Esophagus muscularis mucosa (tissue), 4 donors: ENCODE data around the gene PHF3. TPM values are rescaled to one million over a fixed set of nuclear protein-coding genes. Genes with fewer than 3 reads are reported as not detected.

Experiments used
- DNase-seq: peaks from one replicate; pipeline ENCODE4 v3.0.0-alpha.2; 2017; ENCODE audit errors: extremely low spot score
- H3K27ac ChIP-seq, 4 donors: fragments of 200-600 bp; sonication (generic); replicated peaks in 1 of 4; 1 replicate in 3 of 4; 2 replicates in 1 of 4; pipeline ENCODE4 v1.5.1; 2016 to 2019; ENCODE audit warnings: mild to moderate bottlenecking in 1 of 4
- H3K27me3 ChIP-seq, 4 donors: fragments of 200-600 bp; sonication (generic); one replicate each; pipeline versions ENCODE4 v1.5.1 to v1.6.0; 2016 to 2019
- H3K36me3 ChIP-seq, 4 donors: fragments of 200-600 bp; sonication (generic); one replicate each; pipeline ENCODE4 v1.5.1; 2016 to 2019
- H3K4me1 ChIP-seq, 4 donors: fragments of 200-600 bp; sonication (generic); one replicate each; pipeline ENCODE4 v1.5.1; 2016 to 2019
- H3K4me3 ChIP-seq, 4 donors: fragments of 200-600 bp; sonication (generic); 1 replicate in 2 of 4; 2 replicates in 2 of 4; pipeline ENCODE4 v1.5.1; 2016 to 2019; ENCODE audit warnings: mild to moderate bottlenecking in 4 of 4, moderate library complexity in 1 of 4
- H3K9me3 ChIP-seq, 4 donors: fragments of 200-600 bp; sonication (generic); 1 replicate in 3 of 4; 2 replicates in 1 of 4; pipeline ENCODE4 v1.5.1; 2016 to 2019
- CTCF ChIP-seq, 3 experiments: fragments of 200-600 bp in 2 of 3; fragments of 450-650 bp in 1 of 3; sonication (generic) in 2 of 3; IDR thresholded peaks; one replicate each; pipeline ENCODE4 v1.5.1; 2017 to 2019; ENCODE audit warnings: antibody characterized with exemption in 3 of 3, mild to moderate bottlenecking in 2 of 3, moderate library complexity in 1 of 3
- EP300 ChIP-seq: sonication (generic); formaldehyde crosslinking; IDR thresholded peaks from one replicate; pipeline ENCODE4 v1.6.1; 2017; ENCODE audit warnings: antibody characterized with exemption
- POLR2A ChIP-seq: fragments of 450-650 bp; IDR thresholded peaks from one replicate; pipeline ENCODE4 v1.6.1; 2017; ENCODE audit warnings: antibody characterized with exemption, moderate library complexity, mild to moderate bottlenecking, low read depth
- POLR2AphosphoS5 ChIP-seq, 2 donors: sonication (generic); formaldehyde crosslinking; IDR thresholded peaks; one replicate each; pipeline ENCODE4 v1.6.1; 2017; ENCODE audit warnings: antibody characterized with exemption in 2 of 2
- WGBS: methylation state at CpG from one replicate; pipeline ENCODE4 v1.1.5; 2018; 5-methylcytosine and 5-hydroxymethylcytosine counted together
- intact Hi-C: fragments of 100-400 bp; cut with DNase I; formaldehyde crosslinking; loops from one replicate; pipeline ENCODE4 v1.15.1; 2023
- total RNA-seq, 4 donors: library from RNA; depleted of rRNA; stranded (reverse); fragments of >200 nt; gene quantifications; one replicate each; pipeline versions ENCODE4 v1.1.0 to v1.2.1, GENCODE V29; 2016

The PHF3 gene
- total RNA-seq, 4 donors from 2014 or later = 55.5 to 73.1 (median 56.6) TPM

DNA sequence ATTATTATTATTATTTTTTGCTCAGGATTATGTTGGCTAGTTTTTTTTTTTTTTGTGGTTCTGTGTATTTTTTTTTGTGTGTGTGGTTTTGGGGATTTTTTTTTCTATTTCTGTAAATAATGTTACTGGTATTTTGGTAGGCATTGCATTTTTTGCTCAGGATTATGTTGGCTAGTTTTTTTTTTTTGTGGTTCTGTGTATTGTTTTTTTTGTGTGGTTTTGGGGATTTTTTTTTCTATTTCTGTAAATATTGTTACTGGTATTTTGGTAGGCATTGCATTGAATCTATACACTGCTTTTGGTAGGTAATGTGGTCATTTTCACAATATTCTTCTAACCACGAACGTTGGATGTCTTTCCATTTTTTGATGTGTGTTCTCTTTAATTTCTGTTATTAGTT lies 17.4 kb downstream of the PHF3 start:
- Histone ChIP-seq H3K27ac (no peak overlapping the region), H3K27me3 (no peaks in the 10 kb centered on the region), H3K9me3 (no peaks in the 10 kb centered on the region), H3K4me1 (peaks cover 28 to 80% (median 69%) of the 10 kb centered on the region in 4 donors), H3K36me3 (no peaks in the 10 kb centered on the region), H3K4me3 (no peak overlapping the region)
- no peak for TF ChIP-seq POLR2A
- no peak for DNase-seq
- intact Hi-C loops = no loop called here
- 62% methylated on average over 2 of the region's 2 CpGs for WGBS

DNA sequence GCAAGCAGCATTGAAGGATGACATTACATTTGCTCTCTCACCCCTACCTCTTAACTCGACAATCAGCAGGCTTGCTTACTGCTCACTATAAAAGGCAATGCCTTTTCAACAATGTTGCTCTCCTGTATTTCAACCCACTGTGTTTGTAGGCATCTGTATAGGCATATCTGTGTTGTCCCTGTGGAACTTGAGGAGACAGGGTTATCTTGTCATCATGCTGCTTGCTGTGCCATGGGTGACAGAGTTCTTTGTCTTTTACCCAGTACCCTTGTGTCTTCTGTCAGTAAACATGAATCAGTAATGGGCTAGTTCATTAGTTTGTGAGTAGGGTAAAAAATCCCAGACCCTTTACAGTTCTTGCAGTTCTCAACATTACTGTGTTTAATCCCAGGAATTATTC lies 25.2 kb downstream of the PHF3 start:
- no peak overlapping the region for H3K27ac ChIP-seq
- H3K27me3 ChIP-seq = no peaks in the 10 kb centered on the region
- intact Hi-C loops = no loop called here
- DNase-seq = no peak
- TF ChIP-seq CTCF (IDR thresholded peaks at IDR 0.05) (no peak), POLR2AphosphoS5 (IDR thresholded peaks at IDR 0.05) (no peak), POLR2A (no peak), EP300 (no peak)
- no peaks in the 10 kb centered on the region for H3K36me3 ChIP-seq
- H3K9me3 ChIP-seq = no peaks in the 10 kb centered on the region
- H3K4me3 ChIP-seq = no peak overlapping the region
- peaks cover 18 to 72% (median 54%) of the 10 kb centered on the region in 4 donors for H3K4me1 ChIP-seq
- WGBS = 53% methylated on average over 1 of the region's 1 CpG

- no peak for DNase-seq
These were observed 26.2 kb downstream of the PHF3 start for GRCh38 chr6:63661769-63662168.

DNA sequence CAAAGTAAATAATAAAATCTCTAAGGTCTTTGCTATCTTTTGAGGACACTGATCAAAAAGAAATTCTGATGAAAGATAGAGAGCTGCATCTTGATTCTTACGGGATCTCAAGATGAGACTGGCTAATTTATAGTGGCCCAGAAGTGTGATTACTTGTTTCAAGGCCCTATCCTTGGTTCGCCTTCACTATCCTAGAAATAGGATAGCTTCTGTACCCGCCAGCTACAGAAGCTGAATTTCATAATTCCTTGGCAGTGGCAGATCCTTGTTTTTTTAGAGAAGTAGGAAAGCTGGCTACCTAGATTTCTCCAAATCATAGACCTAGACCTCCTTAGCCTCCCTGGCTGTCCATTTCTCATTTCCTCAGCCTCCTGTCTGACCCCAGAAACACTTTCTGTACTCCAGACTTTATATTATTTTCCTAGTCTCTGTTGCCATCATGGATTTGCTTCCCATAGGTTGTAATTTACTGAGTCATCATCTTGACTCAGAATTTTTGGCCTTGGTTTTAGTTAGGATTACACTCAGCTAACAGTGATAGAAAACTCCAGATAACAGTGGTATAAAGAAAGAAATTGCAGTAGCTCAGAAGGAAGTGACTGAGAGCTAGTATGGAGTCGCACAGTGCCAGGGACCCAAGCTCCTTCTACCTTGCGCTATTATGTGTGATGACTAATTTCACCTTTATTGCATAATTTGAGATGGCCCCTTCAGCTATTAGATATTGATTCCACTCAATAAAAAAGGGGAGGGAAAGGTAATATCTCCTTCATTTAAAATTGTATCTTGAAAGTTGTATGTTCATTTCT lies 27.7 kb downstream of the PHF3 start:
- H3K27ac ChIP-seq = no peak overlapping the region
- WGBS = 88% methylated on average over 5 of the region's 5 CpGs
- no peaks in the 10 kb centered on the region for H3K9me3 ChIP-seq
- intact Hi-C loops = no loop called here
- TF ChIP-seq EP300 (no peak), CTCF (IDR thresholded peaks at IDR 0.05) (no peak), POLR2AphosphoS5 (IDR thresholded peaks at IDR 0.05) (no peak), POLR2A (no peak)
- no peak overlapping the region for H3K4me3 ChIP-seq
- no peak for DNase-seq
- H3K36me3 ChIP-seq = no peaks in the 10 kb centered on the region
- peaks cover 11 to 60% (median 46%) of the 10 kb centered on the region in 4 donors for H3K4me1 ChIP-seq
- no peaks in the 10 kb centered on the region for H3K27me3 ChIP-seq

More at GRCh38 chr6:63661769-63662168, 26.2 kb downstream of the PHF3 start:
- no peak overlapping the region for H3K27ac ChIP-seq
- 98% methylated on average over 5 of the region's 5 CpGs for WGBS
- H3K4me1 ChIP-seq = peaks cover 15 to 65% (median 48%) of the 10 kb centered on the region in 4 donors
- no peaks in the 10 kb centered on the region for H3K36me3 ChIP-seq
- intact Hi-C loops = no loop called here
- no peaks in the 10 kb centered on the region for H3K27me3 ChIP-seq
- no peak overlapping the region for H3K4me3 ChIP-seq
- no peaks in the 10 kb centered on the region for H3K9me3 ChIP-seq
- TF ChIP-seq POLR2AphosphoS5 (IDR thresholded peaks at IDR 0.05) = no peak
- no peak for TF ChIP-seq POLR2A
- TF ChIP-seq CTCF (IDR thresholded peaks at IDR 0.05) = no peak
- TF ChIP-seq EP300 = no peak

- Histone ChIP-seq H3K27me3 (no peaks in the 10 kb centered on the region), H3K4me1 (peaks cover 11 to 66% (median 51%) of the 10 kb centered on the region in 4 donors), H3K36me3 (no peaks in the 10 kb centered on the region), H3K4me3 (no peak overlapping the region), H3K9me3 (no peaks in the 10 kb centered on the region), H3K27ac (no peak overlapping the region)
- DNase-seq = no peak
- TF ChIP-seq POLR2AphosphoS5 (IDR thresholded peaks at IDR 0.05) = no peak
- no peak for TF ChIP-seq CTCF (IDR thresholded peaks at IDR 0.05)
- TF ChIP-seq EP300 = no peak
- TF ChIP-seq POLR2A = no peak
- intact Hi-C loops = no loop called here
These were observed 28.3 kb downstream of the PHF3 start for GRCh38 chr6:63663956-63664281.
